Ecto neural progenitor cell (in vitro differentiated cells): ENCODE measurements around the gene ATP6V0A1.
"Not testable (repeated sequence)": the region's sequence is repeated elsewhere in the genome, so short reads cannot be mapped to it uniquely, and the experiment has no call there.

ENCODE experiments used
- DNase-seq: peaks from one replicate; pipeline ENCODE4 v3.0.0-alpha.2; 2018; ENCODE audit warnings: low spot score

The ATP6V0A1 gene

GRCh38 chr17:42458497-42459255 is at the start of gene ATP6V0A1:
Gene ATP6V0A1 (plus strand): TSS chr17:42458878. CDS start chr17:42460895, 2,017 bp downstream.
- peak; percentile 98 for DNase-seq

- DNase-seq = no peak
Measured at GRCh38 chr17:42409523-42410318, 49.0 kb upstream of the ATP6V0A1 start.

DNA sequence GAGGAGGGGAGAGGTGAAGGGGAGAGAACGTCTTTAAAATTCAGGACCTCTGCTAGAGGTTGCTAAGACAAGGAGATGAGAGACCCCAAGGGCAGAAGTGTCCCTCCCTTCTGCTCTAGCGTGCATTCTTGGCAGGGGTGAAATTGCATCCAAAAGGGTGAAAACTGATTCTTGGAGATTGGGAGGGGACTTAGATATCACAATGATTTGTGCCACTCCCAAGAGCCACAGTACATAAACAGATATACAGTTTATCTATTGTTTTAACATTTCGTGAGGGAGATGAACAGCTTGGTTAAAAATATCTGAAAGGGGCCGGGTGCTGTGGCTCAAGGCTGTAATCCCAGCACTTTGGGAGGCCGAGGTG is 48.4 kb upstream of the ATP6V0A1 start:
- DNase-seq = no peak

GRCh38 chr17:42411361-42411760 is 47.3 kb upstream of the ATP6V0A1 start:
- DNase-seq = no peak

DNA sequence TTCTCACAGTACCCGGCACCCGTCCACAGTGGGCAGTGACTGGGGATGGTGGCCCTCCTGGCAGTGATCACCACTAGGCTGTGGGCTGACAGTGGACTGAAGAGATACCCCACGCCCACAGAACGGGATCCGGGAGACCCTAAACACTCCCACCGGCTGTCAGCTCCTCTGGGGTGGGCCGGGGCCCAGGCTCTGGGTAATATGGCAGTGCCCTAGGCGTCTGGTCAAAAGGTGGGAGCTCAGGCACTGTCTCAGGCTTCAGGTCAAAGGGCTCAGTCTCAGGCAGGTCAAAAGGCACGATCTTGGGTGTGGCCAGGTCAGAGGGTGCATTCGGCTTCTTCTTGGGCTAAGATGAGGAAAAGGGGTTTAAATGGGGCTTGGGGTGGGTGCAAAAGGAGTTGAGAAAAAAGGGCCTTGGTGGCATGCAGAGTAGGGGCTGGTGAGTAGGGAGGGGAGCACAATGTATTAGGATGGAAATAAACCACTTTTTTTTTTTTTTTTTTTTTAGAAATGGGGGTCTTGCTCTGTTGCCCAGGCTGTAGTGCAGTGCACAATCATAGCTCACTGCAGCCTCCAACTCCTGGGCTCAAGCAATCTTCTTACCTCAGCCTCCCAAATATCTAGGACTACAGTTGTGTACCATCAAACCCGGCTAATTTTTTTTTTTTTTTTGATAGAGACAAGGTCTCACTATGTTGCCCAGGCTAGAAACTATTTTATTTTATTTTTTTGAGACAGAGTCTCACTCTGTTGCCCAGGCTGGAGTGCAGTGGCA is 46.6 kb upstream of the ATP6V0A1 start:
- DNase-seq = no peak

DNA sequence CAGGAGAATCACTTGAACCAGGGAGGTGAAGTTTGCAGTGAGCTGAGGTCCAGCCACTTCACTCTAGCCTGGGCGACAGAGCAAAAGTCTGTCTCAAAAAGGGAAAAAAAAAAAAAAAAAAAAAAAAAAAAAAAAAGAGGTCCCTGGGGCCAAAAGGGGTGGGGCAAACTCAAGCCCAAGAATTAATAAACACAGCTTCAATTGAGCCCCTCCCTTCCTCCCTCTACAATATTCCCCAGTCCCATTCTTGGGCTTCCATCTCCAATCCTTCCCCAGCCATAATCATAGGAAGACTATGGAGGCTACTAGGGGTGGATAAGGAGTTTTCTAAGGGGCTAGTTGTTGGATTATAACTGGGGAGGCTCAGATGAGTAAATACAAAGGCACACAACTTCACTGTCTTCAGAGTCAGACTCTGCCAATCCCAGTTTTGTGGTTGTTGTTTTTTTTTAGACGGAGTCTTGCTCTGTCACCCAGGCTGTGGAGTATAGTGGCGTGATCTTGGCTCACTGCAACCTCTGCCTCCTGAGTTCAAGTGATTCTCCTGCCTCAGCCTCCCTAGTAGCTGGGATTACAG is 45.1 kb upstream of the ATP6V0A1 start:
- DNase-seq = no peak

- DNase-seq = no peak
Measured at GRCh38 chr17:42414704-42415409, 43.8 kb upstream of the ATP6V0A1 start.

- not testable (repeated sequence) for DNase-seq
Measured at GRCh38 chr17:42417981-42418380, 40.7 kb upstream of the ATP6V0A1 start.

- peak; percentile 53 for DNase-seq
Measured at GRCh38 chr17:42421136-42421506, 37.6 kb upstream of the ATP6V0A1 start.

DNA sequence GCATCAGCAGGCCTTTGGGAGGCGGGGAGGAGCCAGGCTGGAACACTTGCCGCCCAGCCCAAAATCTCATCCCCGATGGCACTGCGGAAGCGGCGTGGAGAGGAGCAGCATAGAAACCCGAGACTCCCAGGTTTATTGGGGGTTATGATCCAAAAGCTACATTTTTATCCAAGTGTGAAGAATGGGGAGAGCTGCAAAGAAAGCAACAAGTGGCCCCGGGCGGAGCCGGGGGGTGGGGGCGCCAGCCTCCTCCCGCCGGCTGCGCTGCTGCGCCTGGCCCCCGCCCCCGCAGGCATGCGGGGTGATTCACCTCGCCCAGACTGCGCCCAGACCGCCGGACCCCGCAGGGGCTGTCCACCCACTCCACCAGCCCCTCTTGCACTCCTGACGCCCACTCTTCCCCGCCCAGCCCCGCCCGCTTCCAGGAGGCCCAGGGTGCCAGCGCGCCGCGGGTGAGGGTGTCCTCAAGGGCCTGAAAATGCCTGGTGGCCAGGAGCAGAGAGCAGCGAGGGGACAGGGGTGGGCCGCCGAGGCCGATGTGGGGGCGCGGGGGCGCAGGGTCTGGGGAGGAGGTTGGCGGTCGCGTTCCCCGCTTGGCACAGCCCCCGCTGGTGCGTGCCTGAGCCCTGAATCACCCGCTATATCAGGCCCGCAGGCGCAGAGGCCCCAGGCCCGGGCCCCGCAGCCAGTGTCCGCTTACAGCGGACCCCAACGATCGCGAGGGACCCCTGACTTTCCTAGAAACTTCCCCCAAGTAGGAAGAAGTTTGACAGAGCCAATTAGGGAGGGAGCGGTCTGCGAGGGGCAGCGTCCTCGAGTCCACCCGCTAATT is 37.0 kb upstream of the ATP6V0A1 start:
- DNase-seq = peak; percentile 71

DNA sequence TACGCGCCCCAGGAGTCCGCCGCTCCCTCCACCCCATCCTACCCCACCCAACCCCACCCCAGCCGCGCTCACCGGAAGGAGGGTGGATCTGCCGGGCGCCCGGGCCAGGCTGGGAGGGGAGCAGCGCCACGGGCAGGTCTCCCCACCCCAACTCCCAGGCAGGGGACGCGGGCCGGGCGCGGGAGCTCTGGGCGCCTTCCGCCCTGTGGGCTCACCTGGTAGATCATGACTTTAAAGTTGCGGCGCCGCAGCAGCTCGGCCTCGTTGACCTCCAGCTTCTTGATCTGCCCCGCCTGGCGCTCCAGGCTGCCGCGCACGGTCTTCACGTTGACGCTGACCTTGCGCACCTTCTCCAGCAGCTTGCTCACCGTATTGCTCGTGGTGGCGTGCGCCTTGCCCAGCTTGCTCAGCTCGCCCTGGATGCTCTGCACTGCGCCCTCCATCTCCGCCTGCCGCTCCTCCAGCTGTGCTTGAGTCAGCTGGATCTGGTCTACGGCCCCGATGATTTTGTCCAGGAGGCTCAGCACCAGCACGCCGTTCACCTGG is 36.2 kb upstream of the ATP6V0A1 start:
- no peak for DNase-seq

DNA sequence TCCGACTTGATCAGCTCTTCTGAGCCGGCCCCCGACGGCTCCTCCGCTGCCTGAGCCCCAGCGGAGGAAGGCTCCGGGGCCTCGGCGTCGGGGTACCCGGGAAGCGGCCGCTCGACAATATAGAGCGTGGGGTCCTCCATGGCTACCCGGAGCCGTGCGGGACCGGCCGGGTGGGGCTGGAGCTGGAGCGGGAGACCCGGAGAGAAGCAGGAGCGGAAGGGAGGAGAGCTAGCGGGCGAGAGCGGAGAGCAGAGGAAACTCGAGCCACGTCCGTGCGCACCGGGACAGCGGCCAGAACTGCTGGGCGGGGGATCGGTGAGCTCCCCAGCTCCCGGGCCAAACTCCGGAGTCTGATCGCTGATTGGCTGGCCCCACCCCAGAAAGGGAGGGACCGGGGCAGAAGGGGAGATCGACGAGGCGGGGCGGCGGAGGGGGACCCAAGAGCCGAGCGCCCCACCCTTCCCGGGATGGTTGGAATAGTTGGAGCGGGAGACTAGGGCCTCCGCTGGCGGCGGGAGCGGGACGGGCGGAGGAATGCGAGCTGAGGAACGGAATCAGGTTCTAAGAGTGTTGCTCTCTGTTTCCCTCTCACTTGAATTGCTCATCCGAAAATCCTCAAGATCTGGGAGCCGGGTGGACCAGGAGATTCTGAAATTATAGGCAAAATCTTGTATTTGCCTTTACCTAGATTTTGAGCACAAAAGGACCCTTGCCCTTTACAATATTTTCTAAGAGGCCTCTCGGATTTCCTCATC is 35.5 kb upstream of the ATP6V0A1 start, which contains the start of gene CAVIN1:
Gene CAVIN1 (minus strand): TSS at position 299 of the 755 bp plus-strand sequence. CDS start 159 bp downstream, at position 140.
- peak; percentile 95 for DNase-seq

- DNase-seq = no peak
Measured at GRCh38 chr17:42423766-42424165, 34.9 kb upstream of the ATP6V0A1 start.

DNA sequence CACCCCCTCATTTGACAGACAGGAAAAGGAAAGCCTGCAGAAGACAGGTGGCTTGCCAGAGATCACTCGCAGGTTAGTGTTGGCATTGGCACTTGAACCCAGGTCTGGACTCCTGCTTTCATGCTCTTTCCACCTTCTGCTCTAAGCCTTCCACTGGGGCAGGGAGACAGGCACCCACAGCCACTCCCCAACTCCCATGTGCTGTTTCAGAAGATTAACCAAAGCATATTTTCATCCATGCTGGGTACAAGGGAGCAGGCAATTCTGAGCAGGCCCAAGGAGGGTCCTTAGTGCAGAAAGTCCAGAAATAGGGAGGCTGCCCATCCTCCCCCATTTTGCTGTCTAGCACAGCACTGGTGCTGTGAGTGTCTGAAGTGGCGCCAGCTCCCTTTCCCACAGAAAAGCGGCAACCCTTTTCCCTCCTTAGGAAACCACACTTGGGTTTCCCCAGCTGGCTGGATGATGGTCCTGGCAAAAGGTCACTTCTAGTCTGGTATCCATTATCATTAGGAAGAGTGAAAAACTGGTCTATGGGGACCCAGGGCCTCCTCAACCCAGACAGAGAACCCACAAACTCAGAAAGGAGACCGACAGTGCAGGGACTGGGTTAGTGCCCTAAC is 33.6 kb upstream of the ATP6V0A1 start:
- no peak for DNase-seq

DNA sequence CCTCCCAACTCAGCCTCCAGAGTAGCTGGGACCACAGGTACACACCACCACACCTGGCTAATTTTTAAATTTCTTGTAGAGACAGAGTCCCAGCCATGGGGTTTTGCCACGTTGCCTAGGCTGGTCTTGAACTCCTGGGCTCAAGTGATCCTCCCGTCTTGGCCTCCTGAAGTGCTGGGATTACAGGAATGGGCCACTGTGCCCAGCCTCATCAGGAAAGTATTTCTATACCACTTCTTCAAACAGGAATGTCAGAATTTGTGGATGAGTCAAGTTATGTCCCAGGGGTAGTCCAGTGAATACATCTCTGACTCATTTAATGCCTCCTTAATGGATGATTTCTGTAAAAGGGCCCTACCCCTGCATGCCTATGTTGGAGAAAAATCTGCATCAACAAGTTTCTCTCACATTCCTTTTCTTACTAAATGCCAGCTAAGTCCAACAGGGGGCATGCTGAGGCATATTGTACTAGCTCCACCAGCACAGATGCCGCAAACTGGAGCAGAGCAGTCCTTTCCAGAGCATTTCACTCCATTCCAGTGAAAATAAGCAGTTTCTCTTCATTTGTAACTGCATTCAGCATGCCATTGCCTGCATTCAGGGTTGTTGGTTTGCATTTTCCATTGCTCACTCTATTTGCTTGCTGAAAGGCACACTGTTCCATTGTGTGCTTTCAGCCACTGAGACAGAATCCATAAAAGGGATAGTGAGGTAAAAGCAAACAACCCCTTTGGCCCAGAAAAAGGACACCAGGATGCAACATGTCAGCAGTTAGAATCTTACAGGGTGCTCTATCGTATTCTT is 30.3 kb upstream of the ATP6V0A1 start:
- peak; percentile 74 for DNase-seq

DNA sequence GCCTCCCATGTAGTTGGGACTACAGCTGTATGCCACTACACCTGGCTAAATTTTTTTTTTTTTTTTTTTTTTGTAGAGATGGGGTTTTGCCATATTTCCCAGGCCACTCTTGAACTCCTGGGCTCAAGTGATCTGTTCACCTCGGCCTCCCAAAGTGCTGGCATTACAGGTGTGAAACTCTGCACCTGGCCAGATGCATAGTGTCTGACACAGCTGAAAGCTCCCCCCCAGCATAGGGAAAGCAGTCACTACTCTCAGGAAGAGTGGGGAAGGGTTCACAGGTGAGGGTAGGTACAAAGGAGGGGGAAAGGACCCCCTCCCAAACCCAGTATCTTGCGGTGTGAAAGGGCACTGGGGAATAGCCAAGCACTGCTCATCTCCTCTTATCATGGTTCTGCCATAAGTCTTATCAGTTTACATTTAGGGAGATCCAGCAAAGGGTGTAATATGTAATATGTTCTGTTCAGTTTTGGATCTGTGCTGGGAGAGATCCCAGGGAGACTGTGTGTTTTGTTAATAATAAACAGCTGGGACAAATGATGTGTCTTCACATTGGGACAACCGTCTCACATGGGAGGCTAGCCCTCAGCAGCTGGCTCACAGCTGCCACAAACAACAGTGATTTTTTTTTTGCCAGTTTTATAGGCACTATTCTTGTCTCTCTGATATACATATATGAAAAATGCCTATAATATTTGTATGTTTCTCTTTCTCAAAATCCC is 28.8 kb upstream of the ATP6V0A1 start:
- no peak for DNase-seq

DNA sequence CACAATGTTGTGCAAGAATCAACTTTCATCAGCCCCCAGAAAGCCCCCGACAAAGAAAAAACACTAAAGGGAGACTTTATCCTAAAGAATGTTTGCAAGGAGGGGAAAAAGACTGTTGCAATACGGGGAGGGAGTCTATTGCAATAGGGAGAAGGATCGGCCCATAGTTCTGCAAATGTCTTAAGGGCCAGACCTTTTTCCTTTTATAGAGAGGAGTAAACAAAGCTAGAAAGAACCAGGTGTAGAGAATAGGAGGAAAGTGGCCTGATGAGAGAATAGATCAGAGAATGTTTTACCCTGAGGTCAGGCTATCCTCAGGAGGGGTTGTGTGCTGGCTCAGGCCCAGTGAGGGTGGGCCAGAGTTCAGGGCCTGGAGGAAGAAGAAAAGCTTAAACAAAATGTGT is 26.9 kb upstream of the ATP6V0A1 start:
- no peak for DNase-seq

DNA sequence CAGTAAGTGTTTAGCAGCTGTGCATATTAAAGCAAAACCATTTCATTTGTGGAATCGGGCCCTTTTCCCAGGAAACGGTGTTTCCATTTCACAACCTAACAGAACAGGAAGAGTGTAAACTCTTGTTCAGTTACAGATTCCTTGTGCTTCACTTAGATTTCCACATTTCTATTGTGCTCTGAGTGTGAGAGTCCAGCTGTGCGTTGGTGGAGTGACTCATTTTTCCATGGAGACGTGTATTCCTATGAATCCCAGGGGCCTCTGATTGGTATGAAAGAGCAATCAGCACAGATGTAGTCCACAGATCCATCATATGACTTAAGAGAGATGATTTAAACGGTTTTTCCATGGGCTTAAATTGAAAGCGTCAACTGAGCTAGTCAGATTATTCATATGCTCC is 22.3 kb upstream of the ATP6V0A1 start:
- DNase-seq = no peak
